SH-SY5Y (cell line): ENCODE results near the gene USP32.

Experiments
- GATA2 ChIP-seq: IDR thresholded peaks from 2 replicates; pipeline ENCODE4 v1.6.1; 2011; ENCODE audit warnings: mild to moderate bottlenecking, low read depth, low read length
- GATA3 ChIP-seq: IDR thresholded peaks from 2 replicates; pipeline ENCODE4 v1.6.1; 2011; ENCODE audit warnings: low read depth, mild to moderate bottlenecking, low read length, moderate library complexity

Gene USP32

GRCh38 chr17:60406887-60407286 lies 15.0 kb upstream of the USP32 start:
- no peak for TF ChIP-seq GATA2
- TF ChIP-seq GATA3 = no peak

- no peak for TF ChIP-seq GATA2
- TF ChIP-seq GATA3 = no peak
Measured at GRCh38 chr17:60403962-60404361, 12.0 kb upstream of the USP32 start.

DNA sequence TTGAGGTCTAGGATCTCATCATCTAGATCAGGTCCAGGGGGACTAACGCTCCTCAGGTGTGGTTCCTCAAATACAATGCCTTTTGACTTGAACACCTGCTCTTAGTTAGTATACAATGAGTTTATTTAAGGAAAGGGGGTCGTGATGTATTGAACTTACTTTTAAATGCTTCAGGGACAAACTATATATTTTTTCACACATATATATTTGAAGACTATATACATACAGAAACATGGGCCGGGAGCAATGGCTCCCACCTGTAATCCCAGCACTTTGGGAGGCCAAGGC lies 11.5 kb upstream of the USP32 start:
- TF ChIP-seq GATA2 (no peak), GATA3 (no peak)

DNA sequence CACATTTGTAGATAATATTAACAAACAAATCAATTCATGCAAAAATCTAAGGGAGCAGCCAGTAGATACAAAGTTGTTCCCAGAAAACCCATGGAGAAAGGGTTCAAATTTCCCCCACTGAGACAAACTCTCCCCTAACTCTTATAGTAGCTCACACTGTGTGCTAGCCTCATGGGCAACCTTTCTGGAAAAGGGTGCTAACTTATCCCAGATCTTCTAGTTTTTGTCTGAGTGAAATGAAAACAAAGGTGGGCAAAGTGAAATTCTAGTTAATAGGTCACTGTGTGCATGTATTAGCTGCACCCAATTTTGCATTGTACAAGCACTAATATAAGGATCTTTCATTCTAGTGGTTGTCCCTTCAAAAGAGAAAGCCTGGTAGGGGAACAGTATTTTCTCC lies 9.9 kb upstream of the USP32 start:
- no peak for TF ChIP-seq GATA3
- TF ChIP-seq GATA2 = no peak

DNA sequence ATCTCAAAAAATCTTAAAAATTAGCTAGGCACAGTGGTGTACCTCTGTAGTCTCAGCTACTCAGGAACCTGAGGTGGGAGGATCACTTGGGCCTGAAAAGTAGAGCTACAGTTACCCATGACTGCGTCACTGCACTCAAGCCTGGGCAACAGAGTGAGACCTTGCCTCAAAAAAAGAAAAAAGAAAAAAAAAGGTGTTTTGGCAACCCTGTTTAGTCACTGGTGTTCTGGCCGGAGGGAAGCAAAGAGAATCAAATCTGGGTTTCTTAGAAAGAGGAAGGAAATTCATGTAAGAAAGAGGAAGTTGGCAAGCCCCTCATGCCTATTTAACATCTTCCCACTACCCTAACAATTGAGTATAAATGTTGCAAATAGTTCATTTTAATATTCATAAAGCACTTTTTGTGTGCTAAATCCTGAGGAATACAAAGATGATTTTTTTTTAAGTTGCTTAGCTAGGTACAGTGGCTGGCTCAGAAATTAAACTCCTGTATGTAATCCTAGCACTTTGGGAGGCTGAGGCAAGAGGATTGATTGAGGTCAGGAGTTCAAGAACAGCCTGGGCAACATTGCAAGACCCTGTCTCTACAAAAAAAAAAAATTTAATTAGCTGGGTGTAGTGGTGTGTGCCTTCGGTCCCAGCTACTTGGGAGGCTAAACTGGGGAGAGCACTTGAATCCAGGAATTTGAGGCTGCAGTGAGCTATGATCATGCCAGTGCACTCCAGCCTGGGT lies 6.5 kb upstream of the USP32 start:
- TF ChIP-seq GATA2 = no peak

GRCh38 chr17:60396412-60396811 lies 4.5 kb upstream of the USP32 start:
- TF ChIP-seq GATA2 (no peak), GATA3 (no peak)

DNA sequence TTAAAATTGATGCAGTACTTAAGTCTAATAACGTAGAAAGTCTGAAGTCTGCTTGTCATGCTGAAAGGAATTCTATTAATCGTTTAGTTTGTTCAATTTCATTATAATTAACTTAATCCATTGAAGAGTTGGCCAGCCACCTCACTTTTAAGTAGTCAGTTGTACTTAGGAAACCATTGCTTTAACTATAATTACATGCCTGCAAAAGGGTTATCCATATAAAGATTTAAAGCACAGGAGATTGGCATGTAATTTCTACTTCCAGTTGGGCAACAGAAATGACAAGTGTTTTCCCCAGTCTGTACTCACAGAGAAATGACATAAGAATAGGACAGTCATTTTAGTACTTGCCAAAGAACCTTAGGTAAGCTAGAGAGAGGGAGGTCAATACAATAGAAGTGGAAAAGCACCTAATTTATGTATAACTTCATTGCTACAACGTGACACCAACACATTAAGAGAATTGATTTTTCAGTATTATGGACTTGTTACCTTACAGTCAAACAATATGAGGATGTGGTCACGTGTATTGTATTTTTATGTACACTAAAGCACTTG lies 3.7 kb upstream of the USP32 start:
- TF ChIP-seq GATA3 = no peak
- no peak for TF ChIP-seq GATA2

GRCh38 chr17:60393840-60394723 lies 2.1 kb upstream of the USP32 start:
- TF ChIP-seq GATA2 (no peak), GATA3 (no peak)

GRCh38 chr17:60392845-60393702 lies 1.1 kb upstream of the USP32 start:
- no peak for TF ChIP-seq GATA2
- no peak for TF ChIP-seq GATA3

DNA sequence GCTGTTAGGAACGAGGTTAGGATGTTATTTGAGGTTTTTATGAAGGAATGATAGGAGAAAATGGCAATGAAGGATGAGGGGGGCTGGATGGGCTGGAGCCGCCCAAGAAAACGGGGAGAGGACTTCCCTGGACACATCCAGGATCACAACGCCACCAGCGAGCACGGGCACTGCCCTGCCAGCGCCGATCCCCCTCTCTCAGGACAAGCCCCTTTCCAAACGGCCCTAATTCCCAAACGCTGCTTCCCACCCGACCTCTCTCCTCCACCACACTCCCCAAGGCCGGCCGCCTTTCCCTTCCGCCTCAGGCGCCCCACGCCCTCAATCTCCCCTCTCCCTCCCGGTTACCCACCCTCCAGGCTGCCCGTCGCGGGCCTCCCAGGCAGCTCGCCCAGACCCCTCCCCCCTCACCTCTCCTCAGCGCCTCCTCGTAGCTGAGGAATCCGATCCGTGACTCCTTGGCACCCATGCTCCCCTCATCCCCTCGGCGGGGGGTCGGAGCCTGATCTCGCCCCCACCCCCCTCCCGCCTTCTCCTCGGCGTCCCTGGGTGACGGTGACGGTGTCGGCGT lies 377 bp downstream of the USP32 start:
- no peak for TF ChIP-seq GATA3
- TF ChIP-seq GATA2 = no peak

DNA sequence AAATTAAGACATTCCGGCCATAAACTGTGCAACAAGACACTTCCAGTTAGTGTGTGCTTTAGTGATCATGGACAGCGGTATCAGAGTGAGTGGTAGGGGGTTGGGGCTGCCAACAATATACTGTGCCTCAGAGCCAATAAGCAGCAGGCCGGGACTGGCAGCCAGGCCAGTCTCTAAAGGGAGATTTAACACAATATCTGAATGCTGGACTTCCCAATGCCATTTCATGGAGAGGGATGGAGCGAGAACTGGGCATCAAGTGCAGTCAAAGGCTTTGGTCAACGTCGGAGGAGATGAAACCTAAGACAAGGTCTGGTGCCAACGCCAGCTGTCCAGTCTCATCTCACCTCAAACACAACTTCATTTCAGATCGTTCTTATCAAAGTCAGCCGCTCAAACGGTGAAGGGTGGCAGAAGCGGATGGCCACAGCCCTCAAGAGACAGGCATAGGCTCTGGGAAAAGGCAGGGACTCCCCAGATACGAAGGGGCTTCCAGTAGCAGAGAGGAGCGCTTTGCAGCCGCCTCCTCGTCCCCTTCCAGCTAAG lies 935 bp downstream of the USP32 start:
- TF ChIP-seq GATA3 = no peak
- no peak for TF ChIP-seq GATA2

DNA sequence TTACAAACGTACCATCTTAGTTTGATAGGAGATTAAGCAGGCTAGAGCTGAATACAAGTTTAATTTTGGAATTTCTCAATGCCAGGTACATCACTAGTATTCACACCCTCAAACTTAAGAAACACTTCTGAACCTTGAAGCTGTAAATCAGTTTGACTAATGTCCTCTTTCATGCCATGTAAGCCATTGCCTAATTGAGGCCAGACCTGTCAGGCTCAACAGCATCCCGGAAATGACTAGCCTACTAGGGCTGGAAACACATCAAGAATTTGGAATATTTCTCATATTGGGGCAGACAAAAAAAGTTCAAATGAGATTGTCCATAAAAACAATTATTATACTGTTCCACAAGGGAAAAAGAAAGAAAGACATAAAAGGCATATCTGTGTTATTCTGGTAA lies 1.7 kb downstream of the USP32 start:
- TF ChIP-seq GATA3 (no peak), GATA2 (no peak)

DNA sequence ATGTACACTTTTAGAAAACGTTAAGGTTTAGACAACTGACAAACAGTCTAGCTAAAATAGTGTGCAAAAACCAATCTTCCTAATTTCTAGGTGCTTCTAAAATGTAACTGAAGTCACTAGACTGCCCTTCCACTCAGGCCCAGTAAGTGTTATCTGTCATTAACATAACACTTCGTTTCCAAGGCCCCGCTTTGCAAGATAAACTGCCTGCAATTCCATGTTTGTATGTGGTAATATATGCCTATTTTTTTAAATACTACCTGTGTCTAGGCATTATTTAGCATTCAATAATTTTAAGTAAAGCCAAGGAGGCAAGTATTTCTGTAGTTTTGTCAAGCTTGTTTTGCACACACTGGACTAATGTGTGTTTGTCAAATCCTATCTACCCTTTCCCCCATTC lies 3.2 kb downstream of the USP32 start:
- no peak for TF ChIP-seq GATA2
- no peak for TF ChIP-seq GATA3
